ENCODE results near the gene HLA-DPA1.

HLA-DPA1 gene

DNA sequence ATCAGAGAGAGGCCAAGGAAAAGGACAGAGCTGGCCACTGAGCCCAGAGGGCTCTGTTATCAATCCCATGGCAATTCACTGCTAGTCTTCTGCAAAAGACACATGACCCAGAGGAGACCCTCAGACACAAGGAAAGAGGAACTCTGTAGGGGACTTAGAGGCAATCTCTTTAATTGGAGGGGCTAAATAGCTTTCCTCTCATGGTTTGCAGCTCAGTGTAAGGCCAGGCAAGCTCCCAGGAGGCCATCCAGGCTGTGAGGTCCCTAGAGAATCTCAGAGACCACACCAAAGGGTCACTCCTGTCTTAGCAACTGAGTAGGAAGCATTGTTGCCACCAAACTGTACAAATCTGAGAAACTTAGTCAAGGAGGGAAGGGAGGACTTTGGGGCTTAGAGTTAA is 54.1 kb downstream of the HLA-DPA1 start:
- in situ Hi-C loops (cut with HindIII; ENCODE audit: low pct_ligation_motif_present, low sequenced_read_pairs): no loop called here
- TF ChIP-seq, protein P1, sequence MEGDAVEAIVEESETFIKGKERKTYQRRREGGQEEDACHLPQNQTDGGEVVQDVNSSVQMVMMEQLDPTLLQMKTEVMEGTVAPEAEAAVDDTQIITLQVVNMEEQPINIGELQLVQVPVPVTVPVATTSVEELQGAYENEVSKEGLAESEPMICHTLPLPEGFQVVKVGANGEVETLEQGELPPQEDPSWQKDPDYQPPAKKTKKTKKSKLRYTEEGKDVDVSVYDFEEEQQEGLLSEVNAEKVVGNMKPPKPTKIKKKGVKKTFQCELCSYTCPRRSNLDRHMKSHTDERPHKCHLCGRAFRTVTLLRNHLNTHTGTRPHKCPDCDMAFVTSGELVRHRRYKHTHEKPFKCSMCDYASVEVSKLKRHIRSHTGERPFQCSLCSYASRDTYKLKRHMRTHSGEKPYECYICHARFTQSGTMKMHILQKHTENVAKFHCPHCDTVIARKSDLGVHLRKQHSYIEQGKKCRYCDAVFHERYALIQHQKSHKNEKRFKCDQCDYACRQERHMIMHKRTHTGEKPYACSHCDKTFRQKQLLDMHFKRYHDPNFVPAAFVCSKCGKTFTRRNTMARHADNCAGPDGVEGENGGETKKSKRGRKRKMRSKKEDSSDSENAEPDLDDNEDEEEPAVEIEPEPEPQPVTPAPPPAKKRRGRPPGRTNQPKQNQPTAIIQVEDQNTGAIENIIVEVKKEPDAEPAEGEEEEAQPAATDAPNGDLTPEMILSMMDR (IDR thresholded peaks at IDR 0.05; ENCODE audit: low read depth, low read length, missing control alignments): no peak
- no peaks in the 10 kb centered on the region for H3K36me3 ChIP-seq (replicated peaks)
- no peak overlapping the region for H3K27ac ChIP-seq
- H3K27me3 ChIP-seq (replicated peaks): no peaks in the 10 kb centered on the region
- no peak for DNase-seq
- no peak overlapping the region for H3K4me3 ChIP-seq (ENCODE audit: low read depth, low read length)

DNA sequence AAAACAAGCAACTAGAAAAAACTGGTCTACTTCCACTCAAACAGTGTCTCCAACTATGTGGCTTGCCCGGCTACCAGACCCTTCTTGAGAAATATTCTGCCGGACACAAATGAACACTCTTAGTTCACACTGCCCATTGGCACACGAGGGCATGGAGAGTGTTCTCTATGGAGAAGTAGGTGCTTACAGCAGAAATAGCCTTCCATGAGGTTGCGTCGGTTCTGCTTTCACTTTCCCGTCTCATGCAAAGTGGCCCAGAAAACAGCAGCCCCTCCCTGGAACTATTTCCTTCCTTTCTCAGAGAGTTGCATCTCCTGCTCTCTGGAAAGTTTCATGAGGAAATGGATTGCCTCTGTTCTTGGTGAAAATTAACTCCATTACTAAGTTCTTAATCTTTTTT is 54.5 kb downstream of the HLA-DPA1 start:
- no peak overlapping the region for H3K4me3 ChIP-seq (ENCODE audit: low read depth, low read length)
- H3K27ac ChIP-seq: no peak overlapping the region
- TF ChIP-seq, protein P1 (IDR thresholded peaks at IDR 0.05; ENCODE audit: low read depth, low read length, missing control alignments): no peak
- H3K27me3 ChIP-seq (replicated peaks): no peaks in the 10 kb centered on the region
- peak; percentile 53 for DNase-seq
- no peaks in the 10 kb centered on the region for H3K36me3 ChIP-seq (replicated peaks)
- in situ Hi-C loops (cut with HindIII; ENCODE audit: low pct_ligation_motif_present, low sequenced_read_pairs): no loop called here

DNA sequence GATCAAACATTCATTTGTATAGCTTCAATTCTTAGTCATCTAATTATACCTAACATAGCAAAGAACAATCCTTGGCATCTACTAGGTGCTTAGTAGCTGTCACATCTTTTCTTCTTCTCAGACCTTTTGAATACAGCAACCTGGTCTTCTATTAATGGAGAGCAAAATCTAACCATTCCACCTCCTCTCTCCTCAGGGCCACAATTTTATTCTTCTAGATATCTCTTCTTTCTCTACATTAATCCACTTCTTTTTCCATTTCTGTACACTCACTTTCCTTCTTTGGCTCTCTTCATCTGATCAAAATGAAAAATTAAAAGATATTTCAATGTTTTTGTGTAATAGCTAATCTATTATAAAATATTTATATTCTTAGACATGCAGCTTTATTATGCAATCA is 55.0 kb downstream of the HLA-DPA1 start:
- no peaks in the 10 kb centered on the region for H3K27me3 ChIP-seq (replicated peaks)
- no peak overlapping the region for H3K27ac ChIP-seq
- TF ChIP-seq, protein P1 (IDR thresholded peaks at IDR 0.05; ENCODE audit: low read depth, low read length, missing control alignments): no peak
- in situ Hi-C loops (cut with HindIII; ENCODE audit: low pct_ligation_motif_present, low sequenced_read_pairs): no loop called here
- no peak for DNase-seq
- H3K4me3 ChIP-seq (ENCODE audit: low read depth, low read length): no peak overlapping the region
- no peaks in the 10 kb centered on the region for H3K36me3 ChIP-seq (replicated peaks)

DNA sequence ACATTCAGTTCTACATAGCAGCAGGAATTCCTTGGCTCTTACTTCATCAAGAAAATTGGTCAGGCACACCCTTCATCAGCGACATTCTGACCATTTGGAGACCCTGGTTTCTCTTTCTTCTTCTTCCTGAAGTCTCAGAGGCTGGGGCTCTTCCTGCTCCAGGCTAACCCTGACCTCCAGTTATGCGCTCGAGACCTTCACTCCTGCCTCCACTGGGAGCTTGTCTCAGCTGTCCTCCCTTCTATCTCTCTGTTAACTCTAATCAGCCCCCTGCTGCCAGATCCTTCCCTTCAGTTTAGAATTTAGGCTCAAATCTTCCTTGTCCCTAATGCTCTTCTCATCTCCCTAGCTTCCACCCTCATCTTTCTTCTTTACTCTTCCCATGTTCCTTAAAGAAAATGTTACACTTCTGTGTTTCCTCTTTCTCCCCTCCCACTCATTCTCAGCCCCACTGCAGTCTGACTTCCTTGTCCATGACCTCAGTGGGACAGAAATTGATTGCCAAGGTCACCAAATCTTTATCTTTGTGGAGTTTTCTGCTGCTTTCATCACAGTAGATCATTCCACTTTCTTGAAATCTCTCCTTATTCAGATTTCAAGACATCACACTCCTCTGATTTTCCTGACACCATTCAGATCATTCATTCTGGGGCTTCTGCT is 55.6 kb downstream of the HLA-DPA1 start:
- no peak overlapping the region for H3K27ac ChIP-seq
- no peak overlapping the region for H3K4me3 ChIP-seq (ENCODE audit: low read depth, low read length)
- DNase-seq: no peak
- H3K27me3 ChIP-seq (replicated peaks): no peaks in the 10 kb centered on the region
- in situ Hi-C loops (cut with HindIII; ENCODE audit: low pct_ligation_motif_present, low sequenced_read_pairs): no loop called here
- TF ChIP-seq, protein P1 (IDR thresholded peaks at IDR 0.05; ENCODE audit: low read depth, low read length, missing control alignments): no peak
- H3K36me3 ChIP-seq (replicated peaks): no peaks in the 10 kb centered on the region

DNA sequence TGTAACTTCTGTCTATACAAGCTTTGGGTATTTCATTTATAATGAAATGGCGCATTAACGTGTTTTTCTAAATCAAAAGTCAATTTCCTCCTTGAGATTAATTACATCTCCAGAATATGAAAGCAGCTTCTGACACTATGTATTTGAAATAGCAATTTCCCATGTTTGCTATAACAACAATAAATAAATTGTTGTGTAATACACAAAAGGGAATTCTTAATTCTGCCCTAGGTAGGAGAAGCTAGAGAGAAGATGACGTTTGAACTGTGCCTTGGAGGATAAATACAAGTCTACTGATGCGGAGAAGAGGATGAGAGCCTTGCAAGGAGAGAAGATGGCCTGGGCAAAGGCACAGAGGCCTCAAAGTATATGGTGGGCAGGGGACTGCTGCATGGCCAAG is 56.4 kb downstream of the HLA-DPA1 start:
- no peak overlapping the region for H3K27ac ChIP-seq
- no peaks in the 10 kb centered on the region for H3K36me3 ChIP-seq (replicated peaks)
- no peak overlapping the region for H3K4me3 ChIP-seq (ENCODE audit: low read depth, low read length)
- TF ChIP-seq, protein P1 (IDR thresholded peaks at IDR 0.05; ENCODE audit: low read depth, low read length, missing control alignments): no peak
- DNase-seq: no peak
- in situ Hi-C loops (cut with HindIII; ENCODE audit: low pct_ligation_motif_present, low sequenced_read_pairs): no loop called here
- no peaks in the 10 kb centered on the region for H3K27me3 ChIP-seq (replicated peaks)

DNA sequence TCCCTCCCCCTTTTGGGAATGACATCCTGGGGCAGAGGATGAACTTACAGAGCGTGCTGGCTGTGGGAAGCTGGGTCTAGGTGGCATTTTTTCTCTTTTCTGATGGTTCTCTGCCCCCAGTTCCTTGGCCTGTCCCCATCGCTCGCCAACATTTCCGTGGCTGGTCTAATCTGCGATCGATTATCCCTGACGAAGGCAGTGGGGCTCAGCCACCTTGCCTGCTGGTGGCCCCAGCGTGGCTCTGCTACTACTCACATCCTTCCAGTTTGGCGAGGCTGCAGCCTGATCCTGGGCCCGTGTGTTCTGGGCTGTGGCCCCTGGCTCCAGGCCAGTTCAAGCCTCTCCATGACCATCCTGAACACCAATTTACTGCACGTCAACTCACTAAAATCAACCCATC is 57.7 kb downstream of the HLA-DPA1 start:
- DNase-seq: no peak
- in situ Hi-C loops (cut with HindIII; ENCODE audit: low pct_ligation_motif_present, low sequenced_read_pairs): no loop called here
- Histone ChIP-seq H3K27me3 (replicated peaks) (no peaks in the 10 kb centered on the region), H3K4me3 (ENCODE audit: low read depth, low read length) (no peak overlapping the region), H3K27ac (no peak overlapping the region), H3K36me3 (replicated peaks) (no peaks in the 10 kb centered on the region)
- TF ChIP-seq, protein P1 (IDR thresholded peaks at IDR 0.05; ENCODE audit: low read depth, low read length, missing control alignments): no peak

Data from brain microvascular endothelial cell (primary cell).